GM18508 (cell line): Measurements from ENCODE around the gene KCNH1.

Experiments used
- ATAC-seq: cut with Tn5 transposase; IDR thresholded peaks from one replicate; pipeline ENCODE4 v1.9.1; 2021; ENCODE audit warnings: moderate number of reproducible peaks; ENCODE audit not compliant: insufficient read depth, unreplicated experiment

Gene KCNH1

DNA sequence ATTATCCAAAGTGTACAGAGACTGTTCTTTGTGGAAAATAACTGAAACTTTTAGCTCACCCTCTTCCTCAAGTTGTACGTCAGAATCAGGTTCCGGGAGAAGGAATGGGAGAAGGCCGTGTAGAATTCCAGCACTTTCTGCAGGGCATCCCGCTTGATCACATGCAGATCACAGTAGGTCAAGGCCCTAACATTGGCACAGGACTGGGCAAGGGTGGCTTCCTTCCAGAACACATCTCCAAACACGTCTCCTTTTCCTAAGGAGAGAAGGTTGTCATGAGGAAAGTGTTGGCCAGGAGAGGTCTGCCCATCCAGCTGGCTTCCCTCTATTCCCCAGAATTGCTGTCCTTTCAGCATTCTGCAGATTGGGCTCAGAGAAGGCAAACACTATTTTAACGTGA is 358.7 kb downstream of the KCNH1 start:
- no peak for ATAC-seq

DNA sequence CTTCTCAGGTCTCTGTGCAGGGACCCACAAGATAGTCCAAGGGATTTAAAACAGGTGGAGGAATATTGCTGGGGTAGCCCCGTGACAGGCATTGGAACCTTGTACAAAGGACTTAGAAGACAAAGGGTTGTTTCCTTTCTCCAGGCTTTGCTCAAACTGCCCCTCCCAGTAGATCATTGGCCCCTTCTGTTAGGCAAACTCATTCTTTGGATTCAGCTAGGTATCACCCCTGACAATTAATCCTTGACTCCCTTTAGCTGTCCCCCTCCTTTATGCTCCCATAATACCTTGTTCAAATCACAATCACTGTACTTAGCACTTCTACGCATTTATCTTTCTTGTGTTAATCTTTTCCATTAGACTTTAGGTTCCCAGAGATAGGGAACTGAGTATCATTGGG is 360.5 kb downstream of the KCNH1 start:
- ATAC-seq: no peak

DNA sequence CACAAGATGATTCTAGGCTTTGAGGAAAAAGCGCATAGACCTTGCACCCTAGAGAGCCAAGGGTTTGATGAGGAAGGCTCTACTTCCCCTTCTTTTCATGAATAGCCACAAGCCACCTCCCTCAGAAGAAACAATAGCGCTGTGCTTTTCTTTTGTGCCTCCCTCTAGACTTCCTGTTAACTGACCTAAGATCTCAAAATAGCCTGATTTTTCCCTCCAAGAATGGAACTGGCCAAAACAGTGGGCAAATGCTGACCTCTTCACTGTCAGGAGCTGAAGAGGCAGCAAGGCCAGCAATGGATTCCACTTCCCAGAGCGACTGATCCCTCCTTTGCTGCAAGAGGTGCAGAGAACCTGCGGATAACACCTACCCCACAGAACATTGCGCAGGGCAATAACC is 362.8 kb downstream of the KCNH1 start:
- no peak for ATAC-seq

DNA sequence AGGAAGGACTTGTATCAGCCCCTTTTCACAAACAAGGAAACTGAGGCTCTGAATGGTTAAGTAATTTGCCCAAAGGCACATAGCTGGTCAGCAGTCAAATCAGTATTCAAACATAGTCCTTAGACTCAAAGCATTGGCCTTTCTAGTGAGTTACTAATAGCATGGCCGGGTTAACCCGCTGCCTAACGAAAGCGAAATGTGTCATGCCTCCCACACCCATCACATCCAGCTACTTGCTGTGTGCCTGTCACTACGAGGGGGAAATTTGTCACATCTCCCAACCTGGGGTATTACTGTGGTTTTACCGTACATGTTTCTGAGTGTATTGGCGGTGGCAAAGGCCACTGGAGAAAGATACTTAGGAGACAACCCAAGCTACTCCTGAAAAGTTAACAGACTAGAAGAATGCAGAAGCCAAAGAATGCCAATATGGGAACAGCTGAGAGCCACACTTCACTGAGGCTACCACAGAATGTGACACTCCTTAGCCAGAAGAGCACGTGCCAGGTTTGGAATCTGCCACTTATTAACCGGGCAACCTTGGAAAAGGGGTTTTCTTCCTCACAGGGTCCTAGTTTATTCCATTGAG is 363.5 kb downstream of the KCNH1 start:
- no peak for ATAC-seq

DNA sequence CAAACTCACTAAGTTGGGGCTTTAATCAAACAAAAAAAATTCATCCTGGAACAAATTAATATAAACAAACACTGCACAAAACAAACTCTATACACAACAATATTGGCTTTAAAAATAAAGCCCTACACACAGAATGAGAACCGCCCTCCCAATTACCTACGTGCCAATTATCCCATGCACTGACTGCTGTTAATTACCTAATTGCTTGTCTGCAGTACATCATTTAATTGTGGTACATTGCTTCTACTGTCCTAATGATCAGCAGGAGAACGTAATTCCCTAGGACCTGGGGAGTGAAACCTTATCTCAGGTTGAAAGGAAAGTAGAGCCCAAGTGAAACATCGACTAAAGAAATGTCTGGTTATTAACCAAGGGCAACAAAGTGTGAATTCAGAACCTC is 364.5 kb downstream of the KCNH1 start:
- ATAC-seq: no peak

DNA sequence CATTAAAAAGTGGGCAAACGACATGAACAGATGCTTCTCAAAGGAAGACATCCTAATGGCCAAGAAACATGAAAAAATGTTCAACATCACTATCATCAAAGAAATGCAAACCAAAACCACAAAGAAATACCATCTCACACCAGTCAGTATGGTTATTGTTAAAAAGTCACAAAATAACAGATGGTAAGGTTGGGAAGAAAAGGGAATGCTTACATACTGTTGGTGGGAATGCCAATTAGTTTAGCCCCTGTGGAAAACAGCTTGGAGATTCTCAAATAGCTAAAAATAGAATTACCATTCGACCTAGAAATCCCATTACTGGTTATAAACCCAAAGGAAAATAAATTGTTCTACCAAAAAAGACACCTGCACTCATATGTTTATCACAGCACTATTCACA is 369.4 kb downstream of the KCNH1 start:
- no peak for ATAC-seq

DNA sequence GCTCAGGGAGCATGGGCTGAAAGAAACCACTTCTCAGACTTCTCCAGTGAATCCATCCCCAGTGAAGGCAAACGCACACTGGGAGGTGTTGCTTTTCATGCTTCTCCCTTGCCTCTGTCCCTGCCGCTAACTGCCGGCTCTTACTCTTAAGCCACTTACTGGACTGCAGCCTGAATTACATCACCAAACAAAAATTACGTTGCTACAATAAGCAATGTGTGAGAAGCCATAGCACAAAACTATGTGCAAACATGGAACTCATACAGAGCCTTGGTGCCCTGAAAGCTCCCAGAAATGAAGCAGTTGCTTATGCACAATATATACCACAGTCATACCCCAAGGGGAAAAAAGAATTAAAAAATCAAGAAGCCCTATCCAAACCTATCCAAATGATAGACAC is 375.2 kb downstream of the KCNH1 start:
- no peak for ATAC-seq

DNA sequence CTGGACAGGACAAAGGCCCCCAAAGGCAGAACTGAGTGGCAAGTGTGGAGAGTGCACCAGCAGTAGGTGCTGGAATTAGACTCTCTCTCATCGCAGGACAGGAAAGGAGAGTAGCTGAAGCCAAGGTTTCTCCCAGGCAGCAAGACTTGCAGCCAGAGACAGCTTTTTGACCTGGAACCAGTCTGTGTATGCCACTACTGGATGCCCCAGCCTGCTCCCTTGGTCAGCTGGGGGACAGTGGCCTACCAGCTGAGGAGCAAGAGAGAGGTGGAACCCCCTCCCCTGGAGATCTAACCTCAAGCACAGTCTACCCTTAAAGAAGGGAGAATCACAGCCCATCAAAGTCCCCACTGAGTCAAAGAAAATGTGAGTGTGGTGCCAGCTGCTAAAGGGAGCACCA is 375.7 kb downstream of the KCNH1 start:
- no peak for ATAC-seq

DNA sequence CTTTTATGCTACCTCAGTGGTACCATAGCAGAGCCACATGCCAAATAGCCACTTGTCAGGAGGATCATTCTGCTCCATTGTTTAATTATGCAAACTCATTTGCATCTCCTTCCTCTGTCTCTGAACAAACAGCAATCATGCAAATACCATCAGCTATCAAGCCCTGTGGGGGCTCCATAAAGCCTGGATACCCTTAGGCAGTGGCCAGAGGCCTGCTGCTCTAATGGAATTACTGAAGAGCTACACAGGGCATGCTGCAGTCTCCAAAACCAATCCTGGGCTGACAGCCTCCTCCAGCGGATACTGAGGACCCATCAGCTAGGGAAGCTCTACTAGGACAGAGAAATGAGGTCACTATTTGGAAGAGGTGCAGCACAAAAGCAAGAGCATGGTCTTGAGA is 376.3 kb downstream of the KCNH1 start:
- no peak for ATAC-seq

DNA sequence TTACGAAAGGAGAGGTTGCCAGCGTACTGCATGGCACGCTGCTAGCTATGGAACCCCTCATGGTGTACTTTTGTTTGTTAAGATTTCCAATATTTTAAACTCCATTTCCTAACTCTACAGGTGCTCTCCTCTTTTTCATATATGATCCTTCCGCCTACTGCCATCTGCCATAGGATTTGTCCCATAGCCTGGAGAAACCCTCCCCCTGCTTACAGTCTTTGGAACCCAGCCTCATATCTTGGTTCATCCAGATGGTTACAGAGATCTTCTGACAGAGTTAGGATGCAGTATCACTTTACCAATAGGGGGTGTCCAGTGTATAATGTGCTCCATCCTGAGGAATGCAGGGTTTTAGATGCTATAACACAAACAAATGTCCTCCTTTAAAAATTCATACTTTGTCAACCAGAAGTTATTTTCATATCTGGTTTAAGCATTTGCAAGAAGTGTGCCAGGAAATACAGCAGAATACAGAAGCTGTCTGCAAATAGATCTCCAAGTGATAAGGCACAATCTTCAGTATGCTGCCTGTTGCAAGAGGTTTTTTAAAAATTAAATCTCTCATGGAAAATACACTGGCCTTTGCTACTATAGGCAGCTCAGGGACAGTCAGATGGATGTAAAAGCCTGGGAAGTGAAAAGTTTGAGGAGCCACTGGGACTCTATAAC is 377.8 kb downstream of the KCNH1 start:
- ATAC-seq: no peak

DNA sequence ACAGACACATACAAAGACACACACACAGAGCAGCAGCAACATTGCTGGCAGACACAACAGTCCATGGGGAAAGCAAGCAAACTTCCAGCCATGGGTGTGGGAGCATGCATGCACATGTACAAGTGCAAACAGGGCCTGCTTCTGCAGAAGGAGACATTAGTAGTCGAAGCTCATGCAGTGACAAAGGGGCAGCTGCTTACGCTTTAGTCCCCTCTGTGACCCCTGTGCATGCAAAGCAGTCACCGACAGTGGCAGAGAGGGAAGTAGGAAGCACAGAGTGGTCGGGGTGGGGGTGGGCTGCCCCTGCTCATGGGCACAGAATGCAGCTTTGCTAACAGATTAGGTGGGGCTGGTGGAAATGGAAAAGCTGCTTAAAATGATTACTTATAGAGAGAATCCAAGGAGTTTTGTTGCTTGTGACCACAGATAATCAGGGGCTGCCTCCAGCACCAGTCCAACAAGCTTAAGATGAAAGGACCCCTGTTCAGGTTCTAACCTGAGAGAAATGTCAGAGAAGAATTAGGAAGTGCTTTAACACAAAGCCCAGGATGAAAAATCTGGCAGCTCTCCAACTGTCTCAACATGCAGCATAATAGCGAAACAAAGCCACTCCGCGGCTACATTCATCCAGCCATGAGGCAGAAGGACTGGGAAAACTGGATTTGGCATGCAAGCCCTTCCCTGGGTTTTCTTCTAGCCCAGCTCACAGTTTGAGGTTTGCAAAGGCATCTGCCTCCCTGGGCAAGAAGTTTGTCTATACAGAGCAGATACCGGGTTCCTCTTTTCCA is 378.9 kb downstream of the KCNH1 start:
- ATAC-seq: no peak

DNA sequence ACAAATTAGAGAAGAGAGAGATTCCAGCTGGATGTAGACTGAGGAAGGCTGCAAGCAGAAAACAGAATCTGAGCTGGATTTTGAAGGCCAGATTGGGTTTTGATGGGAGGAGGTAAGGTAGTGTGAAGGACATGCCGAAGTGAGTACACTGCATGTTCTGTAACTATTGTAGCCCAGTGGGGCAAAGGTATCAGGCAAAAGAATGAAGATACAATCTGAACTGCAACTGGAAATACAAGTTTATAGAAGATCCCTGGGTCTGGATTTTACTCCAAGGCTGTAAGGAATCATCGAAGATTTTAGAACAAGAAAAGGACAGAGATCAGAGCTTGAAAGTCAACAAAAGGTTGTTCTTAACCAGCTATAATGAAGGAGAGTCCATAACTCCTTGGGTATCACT is 382.0 kb downstream of the KCNH1 start:
- ATAC-seq: no peak

DNA sequence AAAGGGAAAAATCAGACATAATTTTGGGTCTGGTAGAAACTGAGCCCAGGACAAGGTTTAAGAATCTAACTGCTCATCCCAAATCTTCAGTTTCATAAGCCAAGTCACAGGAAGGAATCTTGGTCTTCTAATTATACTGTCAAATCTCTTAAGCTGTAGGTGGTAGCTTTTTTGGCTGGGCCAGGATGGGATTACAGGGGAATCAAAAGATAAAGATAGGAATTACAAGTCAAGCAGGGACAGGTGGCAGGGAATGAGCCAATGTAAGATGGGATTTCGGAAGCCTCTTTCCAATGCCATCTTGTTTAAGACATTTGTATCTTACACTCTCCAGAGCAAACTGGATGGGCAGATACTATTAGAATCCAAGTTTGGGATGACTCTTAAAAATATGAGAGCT is 383.5 kb downstream of the KCNH1 start:
- no peak for ATAC-seq

DNA sequence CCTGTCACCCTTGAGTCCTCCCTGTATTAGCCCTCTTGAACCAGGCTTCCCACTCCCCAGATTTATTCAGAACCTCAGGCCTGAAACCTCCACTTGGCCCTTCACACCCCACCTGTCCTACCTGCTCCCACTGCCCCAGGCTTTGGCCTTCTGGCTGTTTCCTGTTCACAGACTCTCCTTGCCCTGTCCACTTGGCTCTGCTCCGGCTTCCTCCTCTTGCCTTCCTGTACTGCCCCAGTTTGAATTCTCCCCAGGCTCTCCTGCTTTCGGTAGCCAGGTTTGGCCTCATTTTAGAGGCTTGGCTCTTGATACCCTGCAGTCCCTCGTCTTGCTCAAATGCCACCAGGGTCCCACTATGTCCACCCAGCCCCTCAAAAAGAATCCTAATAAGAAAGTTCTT is 385.2 kb downstream of the KCNH1 start:
- ATAC-seq: no peak

DNA sequence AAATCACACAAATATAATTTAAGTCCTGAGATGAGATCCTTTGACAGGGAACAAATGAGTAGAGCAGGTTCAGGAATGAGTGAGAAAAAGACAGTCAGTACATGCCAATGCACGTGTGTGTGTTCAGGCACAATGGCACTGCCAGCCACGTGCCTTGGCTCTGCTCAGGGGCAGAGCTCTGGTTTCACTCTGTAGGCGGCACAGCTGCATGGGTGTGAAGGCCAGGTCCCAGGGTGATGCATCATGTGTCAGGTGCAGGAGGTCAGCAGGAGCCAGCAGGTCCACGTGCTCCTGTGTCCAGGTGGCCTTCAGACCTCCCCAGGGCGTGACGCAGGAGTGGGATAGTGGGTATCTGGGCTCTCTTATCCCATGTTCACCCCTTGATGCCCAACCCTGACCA is 386.1 kb downstream of the KCNH1 start:
- ATAC-seq: no peak

DNA sequence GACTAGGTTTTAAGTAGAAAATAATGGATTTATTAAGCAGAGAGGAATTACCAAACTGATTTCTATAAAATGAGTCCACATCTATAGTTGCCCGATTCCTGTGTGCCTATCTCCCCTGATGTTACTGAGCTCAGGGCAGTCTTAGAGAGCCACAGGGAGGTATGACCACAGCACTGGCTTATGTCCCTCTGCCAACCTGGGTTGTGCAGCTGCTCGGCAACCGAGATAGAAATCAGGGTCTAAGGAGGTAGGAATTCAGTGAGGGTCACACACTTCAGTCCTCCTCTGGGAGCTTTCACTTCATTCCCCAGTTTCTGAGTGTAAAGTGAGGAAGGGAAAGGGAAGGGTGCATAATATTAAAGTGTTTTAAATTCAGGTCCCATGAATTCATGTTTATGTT is 386.8 kb downstream of the KCNH1 start:
- ATAC-seq: no peak

DNA sequence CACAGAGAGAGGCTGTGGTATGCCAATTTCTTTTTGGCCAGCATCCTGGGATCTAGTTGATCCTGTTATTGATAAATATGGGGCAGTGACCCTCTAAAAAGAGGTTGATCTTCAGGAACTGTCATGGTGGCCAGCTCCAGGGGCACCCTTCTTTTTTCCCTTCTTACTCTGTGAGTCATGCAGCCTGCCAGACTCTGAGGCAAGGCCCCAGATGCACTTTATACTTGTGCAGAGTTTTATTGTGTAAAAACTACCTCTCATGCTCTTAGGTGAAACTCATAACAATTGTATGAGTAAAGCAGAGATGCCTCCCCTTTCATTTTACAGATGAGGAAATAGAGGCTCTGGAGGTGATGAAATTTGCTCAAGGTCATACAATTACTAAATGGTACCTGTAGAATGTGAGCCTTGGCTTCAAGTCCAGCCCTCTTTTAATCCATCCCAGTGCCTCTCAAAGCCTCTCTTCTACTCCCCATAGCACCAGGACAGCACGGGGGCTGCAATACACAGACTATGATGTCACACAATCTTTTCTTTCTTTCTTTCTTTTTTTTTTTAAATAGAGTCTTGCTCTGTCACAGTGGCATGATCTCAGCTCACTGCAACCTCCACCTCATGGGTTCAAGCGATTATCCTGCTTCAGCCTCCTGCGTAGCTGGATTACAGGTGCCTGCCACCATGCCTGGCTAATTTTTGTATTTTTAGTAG is 387.8 kb downstream of the KCNH1 start:
- ATAC-seq: no peak

DNA sequence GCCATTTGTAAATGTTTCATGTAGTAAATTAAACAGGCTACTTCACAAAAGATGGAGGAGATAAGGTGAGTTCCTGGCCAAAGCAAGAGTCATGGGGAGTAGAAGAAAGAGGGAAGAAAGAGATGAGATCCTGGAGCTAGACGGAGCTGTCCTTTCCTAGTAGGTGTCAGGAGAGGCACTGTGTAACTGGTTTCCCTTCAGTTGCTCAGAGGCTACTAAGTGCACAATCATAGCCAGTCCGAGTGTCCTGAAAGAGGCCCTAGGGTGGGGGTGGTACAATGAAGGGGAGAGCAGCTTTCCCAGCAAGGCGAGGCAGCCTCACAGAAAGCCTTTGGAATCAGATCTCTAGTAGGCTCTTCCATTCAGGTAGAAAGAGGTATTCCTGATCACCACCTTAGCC is 390.9 kb downstream of the KCNH1 start:
- ATAC-seq: no peak

DNA sequence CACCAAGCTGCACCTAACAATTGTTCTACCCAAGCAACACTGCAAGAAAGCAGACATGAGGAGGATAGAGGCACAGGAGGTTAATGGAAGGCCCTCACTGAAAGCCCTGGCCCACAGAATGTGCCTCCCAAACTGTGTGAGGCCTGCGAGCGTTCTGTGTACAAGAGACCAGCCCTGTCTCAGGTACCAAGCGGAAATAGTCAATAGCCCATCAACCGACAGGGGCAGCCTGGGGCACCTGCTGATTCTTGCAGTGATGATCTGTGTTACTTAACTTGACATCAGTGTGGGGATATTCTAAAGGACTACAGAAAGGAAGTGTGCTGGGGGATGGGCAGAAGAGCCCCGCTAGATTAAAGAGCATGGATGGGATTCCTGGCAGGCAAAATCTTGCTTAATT is 392.4 kb downstream of the KCNH1 start:
- no peak for ATAC-seq

DNA sequence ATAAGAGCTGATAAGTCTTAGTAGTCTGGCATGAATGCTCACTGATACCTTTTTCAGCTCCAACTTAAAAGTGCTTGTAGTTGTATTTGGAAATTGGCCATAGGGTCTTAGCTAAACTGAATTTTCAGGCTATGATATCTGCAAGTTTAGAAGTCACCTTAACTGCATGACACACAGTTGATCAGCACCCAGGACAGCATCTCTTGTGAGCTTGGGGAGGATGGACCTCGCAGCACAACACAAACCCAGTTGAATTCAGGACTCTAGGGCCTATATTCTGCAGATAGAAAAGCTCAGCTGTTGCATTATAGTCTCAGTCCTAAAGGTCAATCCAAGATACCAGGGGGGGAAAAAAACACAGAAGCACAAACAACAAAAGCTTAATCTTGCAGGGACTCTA is 394.3 kb downstream of the KCNH1 start:
- no peak for ATAC-seq

DNA sequence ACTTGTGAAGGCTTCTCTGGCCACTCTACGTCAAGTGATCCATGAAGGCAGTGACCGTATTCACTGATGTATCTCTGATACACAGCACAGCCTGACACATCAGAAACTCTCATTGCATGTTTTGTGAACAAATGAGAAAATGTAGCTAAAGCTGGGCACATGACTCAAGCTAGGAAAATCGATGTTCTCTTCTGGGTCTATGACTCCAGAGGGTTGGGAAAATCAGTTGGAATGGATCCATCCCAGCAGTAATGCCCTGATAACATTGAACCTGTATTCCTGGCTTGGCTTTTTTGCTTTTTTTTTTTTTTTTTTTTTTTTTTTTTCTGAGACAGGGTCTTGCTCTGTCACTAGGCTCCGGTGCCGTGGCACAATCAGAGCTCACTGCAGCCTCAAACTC is 395.7 kb downstream of the KCNH1 start:
- ATAC-seq: no peak
